SJSA1 (cell line): ENCODE measurements around the gene TMEM120B. TPM values are rescaled to one million over a fixed set of nuclear protein-coding genes. Genes with fewer than 3 reads are reported as not detected.
"Not testable (repeated sequence)": the region's sequence is repeated elsewhere in the genome, so short reads cannot be mapped to it uniquely, and the experiment has no call there.

ENCODE experiments used
- DNase-seq, 2 experiments: peaks; one replicate each; pipeline ENCODE4 v3.0.0-alpha.2; 2015 to 2020; ENCODE audit warnings: low spot score in 2 of 2, low read depth in 1 of 2
- H3K27ac ChIP-seq: fragments of 250-450 bp; sonication (Bioruptor Pico); 2 replicates; pipeline ENCODE4 v1.5.1; 2020; ENCODE audit warnings: mild to moderate bottlenecking, moderate library complexity
- H3K27me3 ChIP-seq: fragments of 250-450 bp; sonication (Bioruptor Pico); replicated peaks from 2 replicates; pipeline ENCODE4 v1.5.1; 2020; ENCODE audit warnings: mild to moderate bottlenecking, moderate library complexity
- H3K36me3 ChIP-seq: fragments of 250-450 bp; sonication (Bioruptor Pico); 2 replicates; pipeline ENCODE4 v1.5.1; 2020; ENCODE audit warnings: mild to moderate bottlenecking
- H3K4me1 ChIP-seq: fragments of 250-450 bp; sonication (Bioruptor Pico); replicated peaks from 2 replicates; pipeline ENCODE4 v1.6.1; 2021; ENCODE audit warnings: mild to moderate bottlenecking
- H3K4me3 ChIP-seq: fragments of 250-450 bp; sonication (Bioruptor Pico); 2 replicates; pipeline ENCODE4 v1.5.1; 2020; ENCODE audit warnings: mild to moderate bottlenecking
- H3K9me3 ChIP-seq: fragments of 250-450 bp; sonication (Bioruptor Pico); replicated peaks from 2 replicates; pipeline ENCODE4 v1.5.1; 2020; ENCODE audit warnings: mild to moderate bottlenecking
- total RNA-seq: library from RNA; depleted of rRNA; stranded (reverse); fragments of >200 nt; shearing (Covaris generic); gene quantifications from 2 replicates; pipeline ENCODE4 v1.2.3, GENCODE V29; 2014

TMEM120B gene
- total RNA-seq, 1 experiment from 2014 or later = 14.0 TPM

DNA sequence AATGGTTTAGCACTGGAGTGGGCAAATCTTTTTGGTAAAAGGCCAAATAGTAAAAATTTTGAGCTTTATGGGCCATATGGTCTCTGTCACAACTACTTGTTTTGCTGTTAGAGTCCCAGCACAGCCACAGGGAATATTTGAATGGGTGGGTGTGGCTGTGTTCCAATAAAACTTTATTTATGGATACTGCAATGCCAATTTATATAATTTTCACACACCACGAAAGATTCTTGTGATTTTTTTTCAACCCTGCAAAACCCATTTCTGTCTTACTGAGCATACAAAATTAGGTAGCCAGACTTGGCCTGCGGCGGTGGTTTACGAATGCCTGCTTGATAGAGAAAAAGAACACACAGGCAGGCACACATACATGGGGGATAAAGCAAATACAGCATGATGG, 28.3 kb downstream of the TMEM120B start:
- no peak for DNase-seq
- Histone ChIP-seq H3K4me1 (peaks cover 26% of the 10 kb centered on the region), H3K4me3 (no peak overlapping the region), H3K9me3 (no peaks in the 10 kb centered on the region), H3K27ac (no peak overlapping the region), H3K36me3 (peaks cover 11% of the 10 kb centered on the region), H3K27me3 (no peaks in the 10 kb centered on the region)

- no peaks in the 10 kb centered on the region for H3K9me3 ChIP-seq
- H3K27ac ChIP-seq = peak overlapping the region; percentile 71
- peaks cover 26% of the 10 kb centered on the region for H3K4me1 ChIP-seq
- H3K27me3 ChIP-seq = no peaks in the 10 kb centered on the region
- peaks cover 11% of the 10 kb centered on the region for H3K36me3 ChIP-seq
- peak; percentile 80 for DNase-seq
- no peak overlapping the region for H3K4me3 ChIP-seq
Observed at GRCh38 chr12:121741743-121742142, 29.2 kb downstream of the TMEM120B start.

DNA sequence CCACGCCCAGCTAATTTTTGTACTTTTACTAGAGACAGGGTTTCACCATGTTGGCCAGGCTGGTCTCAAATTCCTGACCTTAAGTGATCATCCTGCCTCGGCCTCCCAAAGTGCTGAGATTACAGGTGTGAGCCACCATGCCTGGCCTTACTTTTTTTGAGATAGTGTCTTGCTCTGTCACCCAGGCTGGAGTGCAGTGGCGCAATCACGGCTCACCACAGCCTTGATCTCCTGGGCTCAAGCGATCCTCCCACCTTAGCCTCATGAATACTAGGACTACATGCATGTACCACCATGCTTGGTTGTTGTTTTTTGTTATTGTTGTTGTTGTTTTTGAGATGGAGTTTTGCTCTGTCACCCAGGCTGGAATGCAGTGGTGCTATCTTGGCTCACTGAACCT, 33.0 kb downstream of the TMEM120B start:
- not testable (repeated sequence) for H3K27ac ChIP-seq, H3K9me3 ChIP-seq

GRCh38 chr12:121748218-121748570, 35.6 kb downstream of the TMEM120B start:
- peaks cover 20% of the 10 kb centered on the region for H3K4me1 ChIP-seq
- peak overlapping the region; percentile 70 for H3K27ac ChIP-seq
- DNase-seq = no peak
- no peaks in the 10 kb centered on the region for H3K9me3 ChIP-seq
- peaks cover 27% of the 10 kb centered on the region for H3K36me3 ChIP-seq
- H3K27me3 ChIP-seq = no peaks in the 10 kb centered on the region
- no peak overlapping the region for H3K4me3 ChIP-seq

More for the DNA sequence above, 33.0 kb downstream of the TMEM120B start:
- not testable (repeated sequence) for H3K27me3 ChIP-seq, DNase-seq, H3K4me3 ChIP-seq
- Histone ChIP-seq H3K36me3 (peaks cover 17% of the 10 kb centered on the region), H3K4me1 (peaks cover 43% of the 10 kb centered on the region)

- Histone ChIP-seq H3K9me3 (no peaks in the 10 kb centered on the region), H3K4me3 (no peak overlapping the region), H3K27ac (peak overlapping the region; percentile 70), H3K4me1 (peaks cover 17% of the 10 kb centered on the region), H3K27me3 (no peaks in the 10 kb centered on the region), H3K36me3 (peaks cover 24% of the 10 kb centered on the region)
- DNase-seq = peak; percentile 85 to 89
Observed at GRCh38 chr12:121748571-121749265, 36.2 kb downstream of the TMEM120B start.

DNA sequence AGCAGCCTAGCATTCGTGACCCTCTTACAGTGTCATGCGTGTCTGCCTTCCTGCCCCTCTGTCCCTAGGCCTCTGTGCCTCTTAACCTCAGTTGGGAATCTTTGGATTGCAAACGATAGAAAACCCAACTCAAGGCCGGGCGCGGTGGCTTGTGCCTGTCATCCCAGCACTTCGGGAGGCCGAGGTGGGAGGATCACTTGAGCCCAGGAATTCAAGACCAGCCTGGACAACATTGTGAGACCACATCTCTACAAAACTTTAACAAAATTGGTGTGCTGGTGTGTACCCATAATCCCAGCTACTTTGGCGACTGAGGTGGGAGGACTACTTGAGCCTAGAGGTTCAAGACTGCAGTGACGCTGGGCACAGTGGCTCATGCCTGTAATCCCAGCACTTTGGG, 36.7 kb downstream of the TMEM120B start:
- no peak overlapping the region for H3K4me3 ChIP-seq
- peaks cover 19% of the 10 kb centered on the region for H3K36me3 ChIP-seq
- H3K9me3 ChIP-seq = no peaks in the 10 kb centered on the region
- no peaks in the 10 kb centered on the region for H3K27me3 ChIP-seq
- no peak for DNase-seq
- peak overlapping the region; percentile 70 for H3K27ac ChIP-seq
- H3K4me1 ChIP-seq = peaks cover 17% of the 10 kb centered on the region

GRCh38 chr12:121750507-121750955, 38.0 kb downstream of the TMEM120B start:
- peaks cover 17% of the 10 kb centered on the region for H3K4me1 ChIP-seq

DNA sequence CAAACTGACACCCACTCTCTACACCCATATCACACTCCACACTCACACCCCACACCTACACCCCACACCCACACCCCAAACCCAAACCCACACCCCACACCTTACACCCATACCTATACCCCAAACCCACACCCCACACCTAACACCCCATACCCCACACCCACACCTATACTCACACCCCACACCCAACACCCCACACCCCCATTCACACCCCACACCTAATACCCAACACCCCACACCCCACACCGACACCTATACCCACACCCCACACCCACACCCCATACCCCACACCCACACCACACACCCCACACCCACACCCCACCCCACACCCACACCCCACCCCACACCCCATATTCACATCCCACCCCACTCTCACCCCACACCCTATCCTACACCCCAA, 38.5 kb downstream of the TMEM120B start:
- Histone ChIP-seq H3K9me3 (no peaks in the 10 kb centered on the region), H3K4me3 (no peak overlapping the region), H3K27me3 (no peaks in the 10 kb centered on the region), H3K27ac (no peak overlapping the region), H3K4me1 (peaks cover 18% of the 10 kb centered on the region), H3K36me3 (peaks cover 16% of the 10 kb centered on the region)
- no peak for DNase-seq

More at GRCh38 chr12:121750507-121750955, 38.0 kb downstream of the TMEM120B start:
- peaks cover 16% of the 10 kb centered on the region for H3K36me3 ChIP-seq
- no peaks in the 10 kb centered on the region for H3K27me3 ChIP-seq
- no peak overlapping the region for H3K4me3 ChIP-seq
- no peaks in the 10 kb centered on the region for H3K9me3 ChIP-seq
- no peak overlapping the region for H3K27ac ChIP-seq
- no peak for DNase-seq

DNA sequence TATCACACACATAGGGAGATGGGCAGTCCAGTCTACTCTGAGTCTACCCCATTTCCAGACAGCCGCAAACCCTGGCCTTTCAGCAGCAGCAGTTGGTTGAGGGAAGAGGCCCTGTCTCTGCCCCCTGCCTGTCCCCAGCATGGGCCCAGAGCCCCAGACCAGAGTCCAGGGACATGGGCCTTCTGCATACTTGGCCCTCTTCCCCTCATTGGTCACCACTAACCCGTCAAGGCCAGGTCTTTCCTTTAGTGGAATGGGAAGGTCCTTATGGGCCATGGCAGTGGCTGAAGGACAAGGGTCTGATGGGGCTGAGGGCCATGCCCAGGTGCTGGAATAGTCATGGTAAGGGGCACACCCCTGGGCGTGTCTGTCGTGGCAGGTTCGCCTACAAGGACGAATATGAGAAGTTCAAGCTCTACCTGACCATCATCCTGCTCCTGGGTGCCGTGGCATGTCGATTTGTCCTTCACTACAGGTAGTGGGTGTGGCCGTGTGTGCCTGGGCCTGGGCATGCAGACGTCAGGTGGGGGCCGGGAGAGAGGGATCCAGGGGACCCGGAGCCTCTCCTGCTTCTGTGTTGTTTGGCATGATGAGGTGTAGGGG, 39.3 kb downstream of the TMEM120B start:
- DNase-seq = no peak
- Histone ChIP-seq H3K4me1 (peaks cover 26% of the 10 kb centered on the region), H3K4me3 (no peak overlapping the region), H3K27ac (no peak overlapping the region), H3K36me3 (peaks cover 23% of the 10 kb centered on the region), H3K9me3 (no peaks in the 10 kb centered on the region), H3K27me3 (no peaks in the 10 kb centered on the region)

DNA sequence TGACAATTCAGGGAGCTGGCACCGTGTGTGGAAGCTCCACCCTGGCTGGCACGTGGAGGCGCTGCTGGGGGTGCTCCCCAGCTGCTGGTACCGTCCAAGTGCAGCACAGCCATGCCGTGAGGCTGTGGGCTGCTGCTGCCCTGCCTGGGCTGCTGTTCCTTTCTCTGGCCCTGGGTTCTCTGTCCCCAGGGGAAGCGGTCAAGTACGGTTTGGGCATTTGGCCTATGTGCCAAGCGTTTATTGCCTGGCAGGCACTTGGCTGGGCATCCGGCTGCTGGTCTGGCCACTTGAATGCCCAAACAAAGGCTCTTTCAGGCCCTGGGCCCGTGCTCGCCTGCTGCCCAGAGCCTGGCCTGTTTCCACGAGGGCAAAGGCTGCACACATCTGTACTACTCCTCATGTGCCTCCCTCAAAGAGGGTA, 41.3 kb downstream of the TMEM120B start:
- Histone ChIP-seq H3K4me3 (no peak overlapping the region), H3K27ac (no peak overlapping the region), H3K4me1 (peaks cover 22% of the 10 kb centered on the region), H3K9me3 (no peaks in the 10 kb centered on the region), H3K36me3 (peaks cover 23% of the 10 kb centered on the region), H3K27me3 (no peaks in the 10 kb centered on the region)
- DNase-seq = no peak

- Histone ChIP-seq H3K27ac (no peak overlapping the region), H3K27me3 (no peaks in the 10 kb centered on the region), H3K9me3 (no peaks in the 10 kb centered on the region), H3K4me3 (no peak overlapping the region), H3K4me1 (peaks cover 13% of the 10 kb centered on the region), H3K36me3 (peaks cover 17% of the 10 kb centered on the region)
- DNase-seq = no peak
Observed at GRCh38 chr12:121754836-121755235, 42.3 kb downstream of the TMEM120B start.

DNA sequence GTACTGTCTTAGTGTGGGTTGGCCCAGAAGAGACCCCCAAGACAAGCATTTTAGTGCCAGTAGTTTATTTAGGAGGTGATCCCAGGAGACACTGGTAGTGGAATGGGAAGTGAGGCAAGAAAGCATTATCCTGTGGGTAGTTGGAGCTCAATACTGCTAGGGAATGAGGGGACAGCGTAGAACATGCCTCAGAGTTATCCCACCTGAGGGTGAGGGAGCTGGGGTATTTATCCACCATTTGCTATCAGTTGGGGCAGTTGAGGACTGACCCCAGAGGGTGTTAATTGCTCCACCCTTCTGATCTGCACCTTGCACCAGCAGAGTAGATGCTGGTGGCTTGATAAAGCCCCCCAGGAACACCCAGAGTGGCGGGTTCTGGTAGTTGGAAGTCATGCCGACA, 43.0 kb downstream of the TMEM120B start:
- no peak for DNase-seq
- peaks cover 13% of the 10 kb centered on the region for H3K4me1 ChIP-seq
- H3K36me3 ChIP-seq = peaks cover 17% of the 10 kb centered on the region
- H3K27ac ChIP-seq = no peak overlapping the region
- H3K9me3 ChIP-seq = no peaks in the 10 kb centered on the region
- no peak overlapping the region for H3K4me3 ChIP-seq
- no peaks in the 10 kb centered on the region for H3K27me3 ChIP-seq

DNA sequence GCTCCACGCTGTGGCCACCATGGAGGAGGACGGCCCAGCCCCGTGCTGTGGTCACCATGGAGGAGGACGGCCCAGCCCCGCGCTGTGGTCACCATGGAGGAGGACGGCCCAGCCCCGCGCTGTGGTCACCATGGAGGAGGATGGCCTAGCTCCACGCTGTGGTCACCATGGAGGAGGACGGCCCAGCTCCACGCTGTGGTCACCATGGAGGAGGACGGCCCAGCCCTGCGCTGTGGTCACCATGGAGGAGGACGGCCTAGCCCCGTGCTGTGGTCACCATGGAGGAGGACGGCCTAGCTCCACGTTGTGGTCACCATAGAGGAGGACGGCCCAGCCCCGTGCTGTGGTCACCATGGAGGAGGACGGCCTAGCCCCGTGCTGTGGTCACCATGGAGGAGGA, 46.0 kb downstream of the TMEM120B start:
- H3K4me3 ChIP-seq, H3K27me3 ChIP-seq, H3K27ac ChIP-seq, H3K9me3 ChIP-seq, DNase-seq: not testable (repeated sequence)
- Histone ChIP-seq H3K36me3 (peaks cover 12% of the 10 kb centered on the region), H3K4me1 (peaks cover 36% of the 10 kb centered on the region)

DNA sequence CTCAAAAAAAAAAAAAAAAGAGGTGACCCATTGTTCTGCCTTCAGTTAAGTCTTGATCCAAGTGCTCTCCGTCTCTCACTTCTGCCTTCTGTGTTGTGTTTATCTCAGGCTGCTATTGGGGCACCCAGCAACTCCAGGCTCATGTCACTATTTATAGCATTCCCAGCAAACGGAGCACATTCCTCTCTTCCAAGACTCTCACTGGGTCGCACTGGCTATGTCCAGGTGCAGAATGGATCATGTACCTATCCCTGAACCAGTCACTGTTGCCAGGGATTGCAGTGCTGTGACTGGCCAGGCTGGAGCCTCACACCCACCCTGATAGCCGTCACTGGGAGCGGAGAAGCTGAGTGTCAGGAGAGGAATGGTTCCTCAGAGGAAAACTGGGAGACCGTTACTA, 49.7 kb downstream of the TMEM120B start:
- H3K4me1 ChIP-seq = peaks cover 60% of the 10 kb centered on the region
- no peak overlapping the region for H3K4me3 ChIP-seq
- no peak for DNase-seq
- H3K27ac ChIP-seq = peak overlapping the region; percentile 68
- H3K27me3 ChIP-seq = no peaks in the 10 kb centered on the region
- H3K9me3 ChIP-seq = no peaks in the 10 kb centered on the region
- H3K36me3 ChIP-seq = peaks cover 13% of the 10 kb centered on the region
